MCF 10A (cell line): ENCODE data around the gene NHERF2. TPM values are rescaled to one million over a fixed set of nuclear protein-coding genes. Genes with fewer than 3 reads are reported as not detected.
"Not testable (repeated sequence)": the region's sequence is repeated elsewhere in the genome, so short reads cannot be mapped to it uniquely, and the experiment has no call there.

Experiments
- BruUV-seq: library from RNA; stranded (reverse); fragments of 400-500 nt; replicated peaks from 2 replicates; lab custom pipeline; 2021; lab: Mats Ljungman, UMichigan
- CTCF ChIA-PET: fragments of 300-600 bp; sonication (Branson Sonifier 250); formaldehyde crosslinking; extraction: SDS; loops from one replicate; lab custom pipeline; 2021; ENCODE audit warnings: antibody characterized with exemption, inconsistent platforms; lab: Yijun Ruan, JAX
- POLR2A ChIA-PET: fragments of 300-600, 350-650 bp; sonication (Branson Sonifier 250); formaldehyde crosslinking; extraction: SDS; loops from one replicate; lab custom pipeline; 2020; ENCODE audit warnings: antibody characterized with exemption, inconsistent platforms; lab: Yijun Ruan, JAX
- DNase-seq: peaks from one replicate; pipeline ENCODE4 v3.0.0-alpha.2; 2018; ENCODE audit not compliant: unreplicated experiment
- H3K27ac Mint-ChIP-seq: one replicate; pipeline ENCODE4 v1.8.0; 2022; ENCODE audit warnings: mild to moderate bottlenecking, low read depth, mixed read lengths; ENCODE audit not compliant: unreplicated experiment
- H3K27me3 Mint-ChIP-seq: one replicate; pipeline ENCODE4 v1.8.0; 2022; ENCODE audit warnings: mixed read lengths; ENCODE audit not compliant: insufficient read depth, unreplicated experiment
- H3K36me3 Mint-ChIP-seq: one replicate; pipeline ENCODE4 v1.8.0; 2022; ENCODE audit warnings: mild to moderate bottlenecking, moderate library complexity, mixed read lengths; ENCODE audit not compliant: insufficient read depth, unreplicated experiment
- H3K4me1 Mint-ChIP-seq: one replicate; pipeline ENCODE4 v1.8.0; 2022; ENCODE audit warnings: mixed read lengths; ENCODE audit not compliant: insufficient read depth, unreplicated experiment
- H3K4me3 Mint-ChIP-seq: one replicate; pipeline ENCODE4 v1.8.0; 2022; ENCODE audit warnings: mild to moderate bottlenecking, moderate library complexity, mixed read lengths; ENCODE audit not compliant: unreplicated experiment
- H3K9me3 Mint-ChIP-seq: one replicate; pipeline ENCODE4 v1.8.0; 2022; ENCODE audit warnings: mixed read lengths; ENCODE audit not compliant: unreplicated experiment
- CTCF ChIP-seq: fragments of 200-600 bp; IDR thresholded peaks from one replicate; pipeline ENCODE4 v1.8.0; 2022; ENCODE audit warnings: antibody characterized with exemption, mild to moderate bottlenecking; ENCODE audit not compliant: unreplicated experiment
- intact Hi-C: fragments of 100-400 bp; cut with micrococcal nuclease; formaldehyde crosslinking; loops from 2 replicates; pipeline ENCODE4 v1.14.1; 2022
- total RNA-seq: library from RNA; stranded (reverse); gene quantifications from 2 replicates; pipeline ENCODE4 v1.2.3, GENCODE V29; 2022

Gene NHERF2
- total RNA-seq, 1 experiment from 2014 or later: 14.5 TPM

GRCh38 chr16:2031081-2031577 lies 4.4 kb downstream of the NHERF2 start:
- CTCF ChIA-PET: interaction anchor here (1.0 to 1.6 kb wide), 2 partner anchors 16 to 110 kb away, joined by 3 to 7 read pairs; partner anchors contain the start of genes NTHL1 and TSC2
- no peak overlapping the region for H3K27ac Mint-ChIP-seq
- no peak for DNase-seq
- H3K36me3 Mint-ChIP-seq: peaks cover 7% of the 10 kb centered on the region
- no peak for TF ChIP-seq CTCF
- POLR2A ChIA-PET: no interaction called here
- BruUV-seq: no TSS peak
- H3K27me3 Mint-ChIP-seq: no peaks in the 10 kb centered on the region
- H3K4me3 Mint-ChIP-seq: no peak overlapping the region
- H3K9me3 Mint-ChIP-seq: no peaks in the 10 kb centered on the region
- intact Hi-C loops: no loop called here
- H3K4me1 Mint-ChIP-seq: no peaks in the 10 kb centered on the region

- peaks cover 7% of the 10 kb centered on the region for H3K36me3 Mint-ChIP-seq
- H3K27me3 Mint-ChIP-seq: no peaks in the 10 kb centered on the region
- no peak overlapping the region for H3K4me3 Mint-ChIP-seq
- H3K9me3 Mint-ChIP-seq: no peaks in the 10 kb centered on the region
- intact Hi-C loops: no loop called here
- ChIA-PET POLR2A (interaction anchor here (1.2 kb wide), 1 partner anchor 9 kb away, joined by 7 read pairs; no protein-coding TSS in a partner anchor), CTCF (interaction anchor here (1.6 kb wide), 1 partner anchor 15 kb away, joined by 7 read pairs; the partner anchor contains the start of genes NTHL1 and TSC2)
- no peak overlapping the region for H3K27ac Mint-ChIP-seq
- no peak for DNase-seq
- no peaks in the 10 kb centered on the region for H3K4me1 Mint-ChIP-seq
- no TSS peak for BruUV-seq
- TF ChIP-seq CTCF: no peak
Observed at GRCh38 chr16:2032285-2033056, 5.8 kb downstream of the NHERF2 start.

- no TSS peak for BruUV-seq
Observed at GRCh38 chr16:2033057-2033908, 6.6 kb downstream of the NHERF2 start.

GRCh38 chr16:2033909-2034695 lies 7.4 kb downstream of the NHERF2 start:
- intact Hi-C loops, H3K27ac Mint-ChIP-seq, H3K4me1 Mint-ChIP-seq, H3K27me3 Mint-ChIP-seq, POLR2A ChIA-PET, H3K36me3 Mint-ChIP-seq, CTCF ChIA-PET, H3K9me3 Mint-ChIP-seq, H3K4me3 Mint-ChIP-seq, BruUV-seq, DNase-seq: not testable (repeated sequence)

More at GRCh38 chr16:2033057-2033908, 6.6 kb downstream of the NHERF2 start:
- Mint-ChIP-seq H3K9me3 (no peaks in the 10 kb centered on the region), H3K4me3 (no peak overlapping the region), H3K27me3 (no peaks in the 10 kb centered on the region), H3K27ac (no peak overlapping the region), H3K4me1 (no peaks in the 10 kb centered on the region), H3K36me3 (peaks cover 7% of the 10 kb centered on the region)
- CTCF ChIA-PET: no interaction called here
- no peak for DNase-seq
- intact Hi-C loops: no loop called here
- TF ChIP-seq CTCF: no peak
- POLR2A ChIA-PET: no interaction called here
